ENCODE results near the gene SSNA1.

SSNA1 gene

GRCh38 chr9:137168573-137168903 is 19.9 kb upstream of the SSNA1 start:
- Histone ChIP-seq H3K27ac (replicated peaks; ENCODE audit: low read length) (no peak overlapping the region), H3K4me3 (ENCODE audit: low read length in 2 of 2) (peak overlapping the region; percentile 51 to 80), H3K36me3 (replicated peaks in 1 of 2; ENCODE audit: control insufficient read depth in 2 of 2, insufficient read depth in 2 of 2, low read length in 2 of 2) (no peaks in the 10 kb centered on the region), H3K14ac (ENCODE audit: low read length) (peak overlapping the region; percentile 71), H3K79me1 (ENCODE audit: low read depth, low read length) (peaks cover 2% of the 10 kb centered on the region), H3K4me2 (ENCODE audit: insufficient read depth, low read length, poor library complexity, severe bottlenecking) (peak overlapping the region; percentile 89), H3K23ac (ENCODE audit: low read depth, low read length, poor library complexity) (peak overlapping the region; percentile 65), H2BK15ac (ENCODE audit: low read length) (peak overlapping the region; percentile 75), H2BK12ac (ENCODE audit: low read length) (no peak overlapping the region), H3K18ac (ENCODE audit: low read length) (peak overlapping the region; percentile 70), H2BK5ac (ENCODE audit: low read length) (no peak overlapping the region), H2AK5ac (ENCODE audit: low read depth, low read length) (no peak overlapping the region), H2BK120ac (ENCODE audit: low read depth, low read length) (no peak overlapping the region), H3K4ac (ENCODE audit: low read length) (no peak overlapping the region), H2AFZ (ENCODE audit: low read length) (peak overlapping the region; percentile 91), H3K9ac (ENCODE audit: low read depth, low read length, poor library complexity) (peak overlapping the region; percentile 92), H3K27me3 (ENCODE audit: control insufficient read depth in 3 of 3, insufficient read depth in 3 of 3, low read depth in 1 of 3, low read length in 3 of 3) (peaks cover 22 to 91% (median 80%) of the 10 kb centered on the region in 3 experiments), H3K4me1 (ENCODE audit: control insufficient read depth in 2 of 2, insufficient read depth in 1 of 2, low read depth in 1 of 2, low read length in 2 of 2) (peaks cover 7 to 22% of the 10 kb centered on the region in 2 donors), H4K8ac (ENCODE audit: low read depth, low read length) (no peak overlapping the region), H4K91ac (ENCODE audit: low read depth, low read length, poor library complexity) (no peak overlapping the region), H3K9me3 (replicated peaks in 1 of 2; ENCODE audit: control insufficient read depth in 2 of 2, insufficient read depth in 1 of 2, low read depth in 1 of 2, low read length in 2 of 2) (peaks cover 0 to 2% of the 10 kb centered on the region in 2 donors)
- no CpG with 5 or more reads among the region's 36 CpGs for WGBS, 2 donors (ENCODE audit: extremely low coverage in 2 of 2, insufficient read length in 2 of 2, insufficient replicate concordance in 1 of 2)
- no peak for DNase-seq (ENCODE audit: low spot score)

- Histone ChIP-seq H3K4me3 (ENCODE audit: low read length in 2 of 2) (peak overlapping the region; percentile 51 to 80), H3K36me3 (replicated peaks in 1 of 2; ENCODE audit: control insufficient read depth in 2 of 2, insufficient read depth in 2 of 2, low read length in 2 of 2) (no peaks in the 10 kb centered on the region), H3K27me3 (ENCODE audit: control insufficient read depth in 3 of 3, insufficient read depth in 3 of 3, low read depth in 1 of 3, low read length in 3 of 3) (peaks cover 22 to 91% (median 75%) of the 10 kb centered on the region in 3 experiments), H2AK5ac (ENCODE audit: low read depth, low read length) (peak overlapping the region; percentile 88), H3K18ac (ENCODE audit: low read length) (peak overlapping the region; percentile 91), H2BK5ac (ENCODE audit: low read length) (no peak overlapping the region), H2BK120ac (ENCODE audit: low read depth, low read length) (no peak overlapping the region), H2BK12ac (ENCODE audit: low read length) (peak overlapping the region; percentile 41), H3K27ac (replicated peaks; ENCODE audit: low read length) (no peak overlapping the region), H3K9me3 (replicated peaks in 1 of 2; ENCODE audit: control insufficient read depth in 2 of 2, insufficient read depth in 1 of 2, low read depth in 1 of 2, low read length in 2 of 2) (peaks cover 0 to 2% of the 10 kb centered on the region in 2 donors), H3K9ac (ENCODE audit: low read depth, low read length, poor library complexity) (peak overlapping the region; percentile 92), H4K8ac (ENCODE audit: low read depth, low read length) (peak overlapping the region; percentile 3), H3K23ac (ENCODE audit: low read depth, low read length, poor library complexity) (peak overlapping the region; percentile 80), H3K4me2 (ENCODE audit: insufficient read depth, low read length, poor library complexity, severe bottlenecking) (peak overlapping the region; percentile 89), H4K91ac (ENCODE audit: low read depth, low read length, poor library complexity) (no peak overlapping the region), H3K79me1 (ENCODE audit: low read depth, low read length) (peaks cover 2% of the 10 kb centered on the region), H3K4ac (ENCODE audit: low read length) (no peak overlapping the region), H2BK15ac (ENCODE audit: low read length) (peak overlapping the region; percentile 75), H3K4me1 (ENCODE audit: control insufficient read depth in 2 of 2, insufficient read depth in 1 of 2, low read depth in 1 of 2, low read length in 2 of 2) (peaks cover 7 to 22% of the 10 kb centered on the region in 2 donors), H3K14ac (ENCODE audit: low read length) (peak overlapping the region; percentile 71), H2AFZ (ENCODE audit: low read length) (peak overlapping the region; percentile 91)
- WGBS, 2 donors (ENCODE audit: extremely low coverage in 2 of 2, insufficient read length in 2 of 2, insufficient replicate concordance in 1 of 2): no CpG with 5 or more reads among the region's 124 CpGs
- peak; percentile 68 for DNase-seq (ENCODE audit: low spot score)
Observed at GRCh38 chr9:137168904-137169856, 19.3 kb upstream of the SSNA1 start.

GRCh38 chr9:137169896-137170358 is 18.5 kb upstream of the SSNA1 start, which contains the start of gene LRRC26:
Gene LRRC26, minus strand, starts transcription at chr9:137170051. Its CDS starts 108 bp downstream, at chr9:137169943.
- H3K9me3 ChIP-seq (replicated peaks in 1 of 2; ENCODE audit: control insufficient read depth in 2 of 2, insufficient read depth in 1 of 2, low read depth in 1 of 2, low read length in 2 of 2): peaks cover 0 to 2% of the 10 kb centered on the region in 2 donors
- peak within 1 kb of the TSS; percentile 88 for H2AK5ac ChIP-seq (ENCODE audit: low read depth, low read length)
- H3K36me3 ChIP-seq (replicated peaks in 1 of 2; ENCODE audit: control insufficient read depth in 2 of 2, insufficient read depth in 2 of 2, low read length in 2 of 2): no peaks in the 10 kb centered on the region
- H3K79me1 ChIP-seq (ENCODE audit: low read depth, low read length): peaks cover 2% of the 10 kb centered on the region
- H3K23ac ChIP-seq (ENCODE audit: low read depth, low read length, poor library complexity): peak within 1 kb of the TSS; percentile 93
- H3K9ac ChIP-seq (ENCODE audit: low read depth, low read length, poor library complexity): peak within 1 kb of the TSS; percentile 92
- peak within 1 kb of the TSS; percentile 37 for H3K4ac ChIP-seq (ENCODE audit: low read length)
- no CpG with 5 or more reads among the region's 41 CpGs for WGBS, 2 donors (ENCODE audit: extremely low coverage in 2 of 2, insufficient read length in 2 of 2, insufficient replicate concordance in 1 of 2)
- H3K18ac ChIP-seq (ENCODE audit: low read length): peak within 1 kb of the TSS; percentile 91
- H3K4me3 ChIP-seq (ENCODE audit: low read length in 2 of 2): peak within 1 kb of the TSS; percentile 51 to 80
- peaks cover 22 to 84% (median 69%) of the 10 kb centered on the region in 3 experiments for H3K27me3 ChIP-seq (ENCODE audit: control insufficient read depth in 3 of 3, insufficient read depth in 3 of 3, low read depth in 1 of 3, low read length in 3 of 3)
- no peak for DNase-seq (ENCODE audit: low spot score)
- no peak within 1 kb of the TSS for H2BK120ac ChIP-seq (ENCODE audit: low read depth, low read length)
- H4K91ac ChIP-seq (ENCODE audit: low read depth, low read length, poor library complexity): no peak within 1 kb of the TSS
- H3K27ac ChIP-seq (replicated peaks; ENCODE audit: low read length): no peak within 1 kb of the TSS
- peak within 1 kb of the TSS; percentile 89 for H3K4me2 ChIP-seq (ENCODE audit: insufficient read depth, low read length, poor library complexity, severe bottlenecking)
- H2BK15ac ChIP-seq (ENCODE audit: low read length): peak within 1 kb of the TSS; percentile 75
- H3K14ac ChIP-seq (ENCODE audit: low read length): peak within 1 kb of the TSS; percentile 71
- H4K8ac ChIP-seq (ENCODE audit: low read depth, low read length): peak within 1 kb of the TSS; percentile 3
- peak within 1 kb of the TSS; percentile 41 for H2BK12ac ChIP-seq (ENCODE audit: low read length)
- H2BK5ac ChIP-seq (ENCODE audit: low read length): no peak within 1 kb of the TSS
- H3K4me1 ChIP-seq (ENCODE audit: control insufficient read depth in 2 of 2, insufficient read depth in 1 of 2, low read depth in 1 of 2, low read length in 2 of 2): peaks cover 8 to 22% of the 10 kb centered on the region in 2 donors
- peak within 1 kb of the TSS; percentile 91 for H2AFZ ChIP-seq (ENCODE audit: low read length)
